DND-41 (cell line): Measurements from ENCODE around the gene TFB1M.
A peak's percentile ranks its signal among the peaks of the same experiment; 100 is the strongest.
"Not testable (repeated sequence)": the region's sequence is repeated elsewhere in the genome, so short reads cannot be mapped to it uniquely, and the experiment has no call there.

Experiments
- ATAC-seq: fragments of 200-7000 bp; cut with Tn5 transposase; 3 replicates; pipeline ENCODE4 v1.9.1; 2021; ENCODE audit warnings: low read depth; ENCODE audit not compliant: insufficient read depth
- DNase-seq: peaks from one replicate; pipeline ENCODE4 v3.0.0-alpha.2; 2020
- H2AFZ ChIP-seq: 2 replicates; pipeline ENCODE4 v1.6.0; 2012; ENCODE audit warnings: low read depth, low read length
- H3K27ac ChIP-seq: 2 replicates; pipeline ENCODE4 v1.5.1; 2012; ENCODE audit warnings: low read length, inconsistent platforms
- H3K27me3 ChIP-seq: fragments of 200-600 bp; sonication (generic); 2 replicates; pipeline ENCODE4 v1.6.0; 2012; ENCODE audit warnings: low read length, mild to moderate bottlenecking, inconsistent platforms; ENCODE audit not compliant: insufficient read depth, poor library complexity
- H3K36me3 ChIP-seq: 2 replicates; pipeline ENCODE4 v1.5.1; 2012; ENCODE audit warnings: low read length, inconsistent platforms; ENCODE audit not compliant: insufficient read depth
- H3K4me1 ChIP-seq: 2 replicates; pipeline ENCODE4 v1.5.1; 2012; ENCODE audit warnings: mild to moderate bottlenecking, low read length; ENCODE audit not compliant: insufficient read depth
- H3K4me2 ChIP-seq: 2 replicates; pipeline ENCODE4 v1.6.0; 2012; ENCODE audit warnings: mild to moderate bottlenecking, moderate library complexity, low read length, inconsistent platforms; ENCODE audit not compliant: insufficient read depth
- H3K4me3 ChIP-seq, 2 experiments: fragments of 200-600 bp in 1 of 2; shearing (Covaris generic) in 1 of 2; 2 replicates each; pipeline ENCODE4 v1.5.1; 2012 to 2016; ENCODE audit warnings: inconsistent platforms in 2 of 2, low read length in 2 of 2, mild to moderate bottlenecking in 2 of 2, low read depth in 1 of 2, moderate library complexity in 1 of 2
- H3K79me2 ChIP-seq: 2 replicates; pipeline ENCODE4 v1.6.0; 2012; ENCODE audit warnings: low read length, inconsistent platforms; ENCODE audit not compliant: insufficient read depth
- H3K9ac ChIP-seq: 2 replicates; pipeline ENCODE4 v1.6.0; 2012; ENCODE audit warnings: low read depth, mild to moderate bottlenecking, inconsistent platforms, low read length, moderate library complexity
- H3K9me3 ChIP-seq: 2 replicates; pipeline ENCODE4 v1.5.1; 2012; ENCODE audit warnings: low read length, moderate library complexity, mild to moderate bottlenecking, inconsistent platforms; ENCODE audit not compliant: insufficient read depth, severe bottlenecking
- H4K20me1 ChIP-seq: 2 replicates; pipeline ENCODE4 v1.6.0; 2012; ENCODE audit warnings: low read length; ENCODE audit not compliant: insufficient read depth
- CTCF ChIP-seq: IDR thresholded peaks from 2 replicates; pipeline ENCODE4 v1.5.1; 2012; ENCODE audit warnings: borderline replicate concordance, low read length, moderate library complexity, mild to moderate bottlenecking; ENCODE audit not compliant: poor library complexity, severe bottlenecking; ENCODE audit errors: extremely low read depth
- EZH2 ChIP-seq: IDR thresholded peaks from 3 replicates; pipeline ENCODE4 v1.6.1; 2012; ENCODE audit warnings: borderline replicate concordance, low read depth, mild to moderate bottlenecking, moderate library complexity, low read length, inconsistent platforms; ENCODE audit not compliant: severe bottlenecking

The TFB1M gene

GRCh38 chr6:155314092-155314772 is at the start of gene TFB1M:
TSS of gene TFB1M (minus strand) at chr6:155314484. CDS start at chr6:155314428, 56 bp downstream.
- H3K27ac ChIP-seq: peak within 1 kb of the TSS; percentile 97
- peak within 1 kb of the TSS; percentile 76 for H3K4me2 ChIP-seq
- peak within 1 kb of the TSS; percentile 99 for H2AFZ ChIP-seq
- H3K79me2 ChIP-seq: peaks cover 23% of the 10 kb centered on the region
- ATAC-seq: peak; percentile 95
- DNase-seq: peak; percentile 99
- no peaks in the 10 kb centered on the region for H3K27me3 ChIP-seq
- peaks cover 25% of the 10 kb centered on the region for H3K36me3 ChIP-seq
- H3K4me3 ChIP-seq: peak within 1 kb of the TSS; percentile 75 to 87
- TF ChIP-seq CTCF (no peak), EZH2 (no peak)
- H3K9me3 ChIP-seq: no peaks in the 10 kb centered on the region
- peaks cover 25% of the 10 kb centered on the region for H3K4me1 ChIP-seq
- no peaks in the 10 kb centered on the region for H4K20me1 ChIP-seq
- peak within 1 kb of the TSS; percentile 90 for H3K9ac ChIP-seq

GRCh38 chr6:155364021-155364420 is 49.7 kb upstream of the TFB1M start:
- H3K27ac ChIP-seq, H2AFZ ChIP-seq, H3K4me3 ChIP-seq, H3K79me2 ChIP-seq, H3K36me3 ChIP-seq, H4K20me1 ChIP-seq, H3K27me3 ChIP-seq, ATAC-seq, H3K9me3 ChIP-seq, H3K4me1 ChIP-seq, DNase-seq, H3K9ac ChIP-seq, H3K4me2 ChIP-seq: not testable (repeated sequence)

- DNase-seq, H3K4me2 ChIP-seq, H3K79me2 ChIP-seq, H3K4me3 ChIP-seq, H4K20me1 ChIP-seq, H3K36me3 ChIP-seq, H3K4me1 ChIP-seq, H3K9ac ChIP-seq, H3K27ac ChIP-seq, H3K9me3 ChIP-seq, H3K27me3 ChIP-seq, ATAC-seq, H2AFZ ChIP-seq: not testable (repeated sequence)
These were observed 48.8 kb upstream of the TFB1M start for GRCh38 chr6:155362968-155363632.

GRCh38 chr6:155354167-155354566 is 39.9 kb upstream of the TFB1M start:
- DNase-seq (no peak), ATAC-seq (no peak)
- Histone ChIP-seq H3K36me3 (no peaks in the 10 kb centered on the region), H3K79me2 (no peaks in the 10 kb centered on the region), H2AFZ (no peak overlapping the region), H4K20me1 (no peaks in the 10 kb centered on the region), H3K9ac (no peak overlapping the region), H3K27ac (no peak overlapping the region), H3K4me3 (no peak overlapping the region), H3K4me2 (no peak overlapping the region), H3K4me1 (no peaks in the 10 kb centered on the region), H3K27me3 (no peaks in the 10 kb centered on the region), H3K9me3 (peaks cover 17% of the 10 kb centered on the region)
- TF ChIP-seq EZH2 (no peak), CTCF (no peak)
